Chondrocyte (in vitro differentiated cells): ENCODE measurements around the gene PTGES3. TPM values are rescaled to one million over a fixed set of nuclear protein-coding genes. Genes with fewer than 3 reads are reported as not detected.
A peak's percentile ranks its signal among the peaks of the same experiment; 100 is the strongest.
"Not testable (repeated sequence)": the region's sequence is repeated elsewhere in the genome, so short reads cannot be mapped to it uniquely, and the experiment has no call there.

Source experiments
- DNase-seq: peaks from one replicate; pipeline ENCODE4 v3.0.0; 2021; ENCODE audit warnings: mixed read lengths, low spot score
- H3K27ac Mint-ChIP-seq: one replicate; pipeline ENCODE4 v1.8.0; 2021; ENCODE audit warnings: mild to moderate bottlenecking, moderate library complexity, mixed read lengths; ENCODE audit not compliant: unreplicated experiment
- H3K27me3 Mint-ChIP-seq: 2 replicates; pipeline ENCODE4 v1.8.0; 2021; ENCODE audit warnings: low read depth, mixed read lengths
- H3K36me3 Mint-ChIP-seq: 2 replicates; pipeline ENCODE4 v1.8.0; 2021; ENCODE audit warnings: low read depth, mixed read lengths
- H3K4me1 Mint-ChIP-seq: 2 replicates; pipeline ENCODE4 v1.8.0; 2021; ENCODE audit warnings: low read depth, mild to moderate bottlenecking, mixed read lengths
- H3K4me3 Mint-ChIP-seq: one replicate; pipeline ENCODE4 v1.8.0; 2021; ENCODE audit warnings: mild to moderate bottlenecking, moderate library complexity, mixed read lengths; ENCODE audit not compliant: unreplicated experiment
- H3K9me3 Mint-ChIP-seq: 2 replicates; pipeline ENCODE4 v1.8.0; 2021; ENCODE audit warnings: low read depth, mixed read lengths
- long read RNA-seq: library from polyadenylated mRNA; stranded (forward); transcript quantifications from one replicate; pipeline ENCODE4 v2.0.0, GENCODE V29; 2021
- total RNA-seq: library from RNA; stranded (reverse); gene quantifications from 3 replicates; pipeline ENCODE4 v1.2.1, GENCODE V29; 2021
- TF ChIP-seq, protein P1 (sequence below): fragments of 200-600 bp; sonication (generic); IDR thresholded peaks from 2 replicates; pipeline ENCODE4 v1.5.0; 2021; ENCODE audit warnings: antibody characterized with exemption, mild to moderate bottlenecking, moderate library complexity

PTGES3 gene, protein sequence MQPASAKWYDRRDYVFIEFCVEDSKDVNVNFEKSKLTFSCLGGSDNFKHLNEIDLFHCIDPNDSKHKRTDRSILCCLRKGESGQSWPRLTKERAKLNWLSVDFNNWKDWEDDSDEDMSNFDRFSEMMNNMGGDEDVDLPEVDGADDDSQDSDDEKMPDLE
- total RNA-seq: 123 to 156 TPM (median 127 TPM) in 3 replicates
- long read RNA-seq, transcript PTGES3-201 (8 exons, 1,920 nt): major isoform, 195 of 222 reads
- long read RNA-seq, transcript PTGES3-202 (7 exons, 1,547 nt): minor isoform, 8 of 222 reads
- long read RNA-seq, partial matches to known transcripts: 6 of 222 reads
- long read RNA-seq, other reads (novel, unspliced or antisense): 8 of 222 reads

DNA sequence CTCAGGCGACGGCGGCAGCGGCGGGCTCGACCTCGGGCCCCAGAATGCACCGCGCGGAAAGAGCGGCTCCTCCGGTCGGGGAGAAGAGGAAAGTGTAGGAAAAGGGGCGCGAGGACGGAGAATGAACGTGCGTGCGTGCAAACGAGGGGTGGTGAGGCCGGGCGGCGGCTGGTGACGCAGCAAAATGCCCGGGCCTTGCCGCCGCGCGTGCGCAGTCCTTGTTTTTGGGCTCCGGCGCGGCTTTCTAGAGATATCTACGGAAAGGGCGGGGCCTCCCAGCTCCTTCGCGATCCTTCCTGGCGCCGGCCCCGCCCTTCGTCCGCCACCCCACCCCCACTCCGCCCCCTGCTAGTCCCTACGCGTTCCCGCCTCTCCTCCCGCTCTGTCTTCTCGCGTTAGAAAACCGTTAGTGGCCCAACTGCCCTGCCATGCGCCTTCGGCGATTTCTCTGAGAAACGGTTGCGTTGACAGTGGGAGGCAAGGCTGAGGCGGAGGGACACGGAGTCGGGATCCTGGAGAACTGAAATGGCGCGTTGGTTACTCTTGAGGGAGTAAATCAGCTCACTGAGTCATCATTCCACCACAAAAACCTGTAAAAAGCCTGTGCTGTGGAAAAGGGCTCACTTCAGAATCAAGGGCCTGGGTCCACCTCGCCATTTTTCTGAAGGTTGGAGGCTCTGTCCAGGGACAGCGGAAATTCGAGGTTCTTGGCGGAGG, at the start of gene PTGES3:
Gene PTGES3 (minus strand): TSS at position 156 of the 717 bp plus-strand sequence. CDS start 285 bp downstream, outside the sequence.
- peak; percentile 98 for DNase-seq
- TF ChIP-seq, protein P1, sequence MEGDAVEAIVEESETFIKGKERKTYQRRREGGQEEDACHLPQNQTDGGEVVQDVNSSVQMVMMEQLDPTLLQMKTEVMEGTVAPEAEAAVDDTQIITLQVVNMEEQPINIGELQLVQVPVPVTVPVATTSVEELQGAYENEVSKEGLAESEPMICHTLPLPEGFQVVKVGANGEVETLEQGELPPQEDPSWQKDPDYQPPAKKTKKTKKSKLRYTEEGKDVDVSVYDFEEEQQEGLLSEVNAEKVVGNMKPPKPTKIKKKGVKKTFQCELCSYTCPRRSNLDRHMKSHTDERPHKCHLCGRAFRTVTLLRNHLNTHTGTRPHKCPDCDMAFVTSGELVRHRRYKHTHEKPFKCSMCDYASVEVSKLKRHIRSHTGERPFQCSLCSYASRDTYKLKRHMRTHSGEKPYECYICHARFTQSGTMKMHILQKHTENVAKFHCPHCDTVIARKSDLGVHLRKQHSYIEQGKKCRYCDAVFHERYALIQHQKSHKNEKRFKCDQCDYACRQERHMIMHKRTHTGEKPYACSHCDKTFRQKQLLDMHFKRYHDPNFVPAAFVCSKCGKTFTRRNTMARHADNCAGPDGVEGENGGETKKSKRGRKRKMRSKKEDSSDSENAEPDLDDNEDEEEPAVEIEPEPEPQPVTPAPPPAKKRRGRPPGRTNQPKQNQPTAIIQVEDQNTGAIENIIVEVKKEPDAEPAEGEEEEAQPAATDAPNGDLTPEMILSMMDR: no peak
- no peaks in the 10 kb centered on the region for H3K9me3 Mint-ChIP-seq
- peak within 1 kb of the TSS; percentile 99 for H3K27ac Mint-ChIP-seq
- H3K4me3 Mint-ChIP-seq: peak within 1 kb of the TSS; percentile 91
- H3K27me3 Mint-ChIP-seq: no peaks in the 10 kb centered on the region
- H3K36me3 Mint-ChIP-seq: peaks cover 2% of the 10 kb centered on the region
- H3K4me1 Mint-ChIP-seq: peaks cover 36% of the 10 kb centered on the region

DNA sequence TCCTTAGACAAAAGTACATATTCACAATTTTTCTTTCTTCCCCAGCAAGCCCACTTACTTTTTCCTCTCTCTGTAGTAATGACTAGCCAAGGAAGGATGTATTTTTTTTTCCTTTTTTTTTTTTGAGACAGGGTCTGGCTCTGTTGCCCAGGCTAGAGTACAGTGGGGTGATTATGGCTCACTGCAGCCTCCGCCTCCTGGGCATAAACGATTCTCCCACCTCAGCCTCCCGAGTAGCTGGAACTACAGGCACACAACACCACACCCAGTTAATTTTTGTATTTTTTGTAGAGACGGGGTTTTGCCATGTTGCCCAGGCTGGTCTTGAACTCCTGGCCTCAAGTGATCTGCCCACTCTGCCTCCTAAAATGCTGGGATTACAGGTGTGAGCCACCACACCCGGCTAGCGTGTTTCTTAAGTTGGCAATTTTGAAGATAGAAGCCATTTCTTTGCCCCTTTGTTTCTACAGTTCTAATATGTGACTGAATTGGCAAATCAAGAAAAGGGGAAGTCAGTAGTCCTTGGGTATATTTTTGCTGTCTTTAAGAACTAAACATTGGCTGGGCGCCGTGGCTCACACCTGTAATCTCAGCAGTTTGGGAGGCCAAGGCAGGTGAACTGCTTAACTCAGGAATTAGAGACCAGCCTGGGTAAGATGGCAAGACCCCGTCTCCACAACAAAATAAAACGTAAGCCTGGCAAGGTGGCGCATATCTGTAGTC, 40.2 kb upstream of the PTGES3 start:
- Mint-ChIP-seq H3K27me3 (no peaks in the 10 kb centered on the region), H3K4me1 (peaks cover 16% of the 10 kb centered on the region), H3K9me3 (no peaks in the 10 kb centered on the region), H3K36me3 (peaks cover 2% of the 10 kb centered on the region), H3K27ac (no peak overlapping the region), H3K4me3 (no peak overlapping the region)
- DNase-seq: peak; percentile 35
- TF ChIP-seq, protein P1: no peak

DNA sequence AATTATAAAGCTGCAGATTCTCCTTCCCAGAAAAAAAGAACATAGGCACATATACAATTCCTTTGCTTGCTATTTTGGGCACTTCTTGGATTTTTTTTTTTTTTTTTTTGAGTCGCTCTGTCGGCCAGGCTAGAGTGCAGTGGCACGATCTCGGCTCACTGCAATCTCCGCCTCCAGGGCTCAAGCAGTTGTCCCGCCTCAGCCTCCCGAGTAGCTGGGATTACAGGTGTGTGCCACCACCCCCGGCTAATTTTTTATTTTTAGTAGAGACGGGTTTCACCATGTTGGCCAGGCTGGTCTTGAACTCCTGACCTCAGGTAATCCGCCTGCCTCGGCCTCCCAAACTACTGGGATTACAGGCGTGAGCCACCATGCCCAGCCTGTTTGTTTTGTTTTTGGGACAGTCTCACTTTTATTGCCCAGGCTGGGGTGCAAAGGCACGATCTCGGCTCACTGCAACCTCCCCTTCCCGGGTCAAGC, 38.2 kb upstream of the PTGES3 start:
- Mint-ChIP-seq H3K4me3 (peak overlapping the region; percentile 98), H3K4me1 (peaks cover 36% of the 10 kb centered on the region), H3K27ac (peak overlapping the region; percentile 97)
- H3K27me3 Mint-ChIP-seq, H3K9me3 Mint-ChIP-seq, H3K36me3 Mint-ChIP-seq: not testable (repeated sequence)
- DNase-seq: peak; percentile 33

DNA sequence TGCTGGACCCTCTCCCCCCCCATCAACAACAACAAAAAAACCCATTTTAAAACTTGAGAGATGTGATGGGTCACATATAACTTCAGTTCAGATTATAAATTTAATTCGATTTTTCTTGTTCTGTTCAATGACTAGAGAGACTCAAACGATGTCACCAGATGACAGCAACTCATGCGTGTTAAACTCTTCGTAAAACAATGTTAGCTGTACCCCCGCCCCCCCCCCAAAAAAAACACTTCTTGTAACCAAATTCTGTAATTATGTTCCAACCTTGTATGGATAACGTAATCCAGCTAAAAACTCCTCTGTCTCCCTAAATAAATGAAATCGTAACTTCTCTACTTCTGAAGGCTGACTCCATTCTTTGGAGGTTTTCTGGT, 37.6 kb upstream of the PTGES3 start:
- TF ChIP-seq, protein P1: no peak
- peak overlapping the region; percentile 97 for H3K27ac Mint-ChIP-seq
- H3K27me3 Mint-ChIP-seq: no peaks in the 10 kb centered on the region
- peaks cover 6% of the 10 kb centered on the region for H3K36me3 Mint-ChIP-seq
- DNase-seq: no peak
- peaks cover 42% of the 10 kb centered on the region for H3K4me1 Mint-ChIP-seq
- H3K4me3 Mint-ChIP-seq: peak overlapping the region; percentile 98
- H3K9me3 Mint-ChIP-seq: no peaks in the 10 kb centered on the region

DNA sequence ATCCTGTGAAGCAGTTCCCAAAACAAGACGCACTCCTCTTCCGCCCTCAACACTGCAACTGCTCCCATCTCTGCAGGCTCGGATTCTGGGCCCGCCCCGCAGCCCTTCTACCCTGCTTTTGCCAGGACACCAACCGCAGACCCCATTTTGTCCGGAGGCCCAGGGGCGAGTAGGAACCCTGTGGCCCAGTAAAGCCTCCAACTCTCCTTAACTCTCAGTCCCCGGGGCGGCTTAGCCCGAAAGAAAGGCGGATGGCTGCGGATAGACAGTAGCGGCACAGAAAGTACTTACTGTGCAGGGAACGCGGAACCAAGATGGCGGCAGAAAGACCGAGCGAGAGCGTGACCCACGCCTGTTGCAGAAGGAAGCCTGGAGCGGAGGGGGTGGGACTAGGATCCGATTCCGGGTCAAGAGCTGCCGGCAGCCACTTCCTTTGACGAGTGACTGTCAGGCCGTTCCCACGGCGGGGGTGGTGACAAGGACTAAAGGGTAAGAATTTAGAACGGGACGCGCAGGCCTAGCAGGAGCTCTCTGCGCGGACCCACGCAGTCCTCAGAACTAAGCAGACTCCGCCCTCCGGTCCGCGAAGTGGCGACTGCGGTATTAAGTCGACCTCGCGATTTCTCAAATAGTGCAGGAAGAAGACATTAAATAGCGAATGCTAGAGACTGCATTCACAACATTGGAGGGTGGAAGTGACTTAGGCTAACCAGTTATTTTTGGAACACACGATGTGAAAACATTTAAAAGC, 37.1 kb upstream of the PTGES3 start, which contains the start of gene NACA:
Gene NACA (minus strand): TSS at position 328 of the 751 bp plus-strand sequence. CDS start 778 bp downstream, outside the sequence.
- Mint-ChIP-seq H3K4me1 (peaks cover 47% of the 10 kb centered on the region), H3K4me3 (peak within 1 kb of the TSS; percentile 98), H3K27ac (peak within 1 kb of the TSS; percentile 97), H3K36me3 (peaks cover 10% of the 10 kb centered on the region), H3K27me3 (no peaks in the 10 kb centered on the region), H3K9me3 (no peaks in the 10 kb centered on the region)
- DNase-seq: peak; percentile 100
- TF ChIP-seq, protein P1: no peak
